Neural progenitor cell (in vitro differentiated cells): ENCODE results near the gene SPSB2. TPM values are rescaled to one million over a fixed set of nuclear protein-coding genes. Genes with fewer than 3 reads are reported as not detected.

Experiments
- DNase-seq: peaks from one replicate; pipeline ENCODE4 v3.0.0-alpha.2; 2016; ENCODE audit warnings: low spot score
- H2AFZ ChIP-seq: fragments of 200-600 bp; sonication (generic); replicated peaks from 2 replicates; pipeline ENCODE4 v1.6.1; 2016; ENCODE audit warnings: antibody characterized with exemption
- H3F3A ChIP-seq: fragments of 200-600 bp; sonication (generic); 2 replicates; pipeline ENCODE4 v1.6.1; 2016; ENCODE audit warnings: antibody characterized with exemption, low read depth
- H3K27ac ChIP-seq: fragments of 200-600 bp; sonication (generic); 2 replicates; pipeline ENCODE4 v1.5.1; 2016; ENCODE audit warnings: mild to moderate bottlenecking
- H3K27me3 ChIP-seq: fragments of 200-600 bp; sonication (generic); 2 replicates; pipeline ENCODE4 v1.6.1; 2016; ENCODE audit warnings: mild to moderate bottlenecking, moderate library complexity
- H3K36me3 ChIP-seq: fragments of 200-600 bp; sonication (generic); 2 replicates; pipeline ENCODE4 v1.5.1; 2016
- H3K4me1 ChIP-seq: fragments of 200-600 bp; sonication (generic); 2 replicates; pipeline ENCODE4 v1.6.1; 2016; ENCODE audit warnings: mixed run types
- H3K4me2 ChIP-seq: fragments of 200-600 bp; sonication (generic); 2 replicates; pipeline ENCODE4 v1.6.1; 2016
- H3K4me3 ChIP-seq: fragments of 200-600 bp; sonication (generic); 2 replicates; pipeline ENCODE4 v1.5.1; 2016
- H3K79me2 ChIP-seq: fragments of 200-600 bp; sonication (generic); 2 replicates; pipeline ENCODE4 v1.6.1; 2016; ENCODE audit warnings: low read depth
- H3K9ac ChIP-seq: fragments of 200-600 bp; sonication (generic); 2 replicates; pipeline ENCODE4 v1.6.1; 2016
- H3K9me3 ChIP-seq: fragments of 200-600 bp; sonication (generic); 2 replicates; pipeline ENCODE4 v1.5.1; 2016; ENCODE audit warnings: low read depth
- H4K20me1 ChIP-seq: fragments of 200-600 bp; sonication (generic); 2 replicates; pipeline ENCODE4 v1.6.1; 2016; ENCODE audit warnings: low read depth
- H3K27ac Mint-ChIP-seq: 3 replicates; pipeline ENCODE4 v1.8.0; 2021; ENCODE audit warnings: mixed read lengths
- H3K27me3 Mint-ChIP-seq: 2 replicates; pipeline ENCODE4 v1.8.0; 2022; ENCODE audit warnings: low read depth, mild to moderate bottlenecking, inconsistent platforms, moderate library complexity, mixed read lengths; ENCODE audit not compliant: insufficient read depth
- H3K36me3 Mint-ChIP-seq: 3 replicates; pipeline ENCODE4 v1.8.0; 2021; ENCODE audit warnings: mixed read lengths
- H3K4me1 Mint-ChIP-seq: 3 replicates; pipeline ENCODE4 v1.8.0; 2021; ENCODE audit warnings: mixed read lengths
- H3K4me3 Mint-ChIP-seq: 3 replicates; pipeline ENCODE4 v1.8.0; 2021; ENCODE audit warnings: mild to moderate bottlenecking, moderate library complexity, mixed read lengths
- H3K9me3 Mint-ChIP-seq: 3 replicates; pipeline ENCODE4 v1.8.0; 2020; ENCODE audit warnings: mixed read lengths
- EZH2 ChIP-seq: fragments of 200-600 bp; sonication (generic); IDR thresholded peaks from 2 replicates; pipeline ENCODE4 v1.6.1; 2017; ENCODE audit warnings: antibody characterized with exemption, mild to moderate bottlenecking, moderate library complexity
- EZH2phosphoT487 ChIP-seq: fragments of 200-600 bp; sonication (generic); IDR thresholded peaks from 2 replicates; pipeline ENCODE4 v1.6.1; 2017; ENCODE audit warnings: antibody characterized with exemption
- total RNA-seq: library from RNA; depleted of rRNA; stranded (reverse); fragments of >200 nt; gene quantifications from 2 replicates; pipeline ENCODE4 v1.2.3, GENCODE V29; 2015; ENCODE audit warnings: low replicate concordance
- TF ChIP-seq, protein P1 (sequence below): fragments of 200-600 bp; sonication (generic); IDR thresholded peaks from 2 replicates; pipeline ENCODE4 v1.5.1; 2017; ENCODE audit warnings: antibody characterized with exemption, mild to moderate bottlenecking

Gene SPSB2
- total RNA-seq, 1 donor from 2014 or later, result 0.65 TPM

DNA sequence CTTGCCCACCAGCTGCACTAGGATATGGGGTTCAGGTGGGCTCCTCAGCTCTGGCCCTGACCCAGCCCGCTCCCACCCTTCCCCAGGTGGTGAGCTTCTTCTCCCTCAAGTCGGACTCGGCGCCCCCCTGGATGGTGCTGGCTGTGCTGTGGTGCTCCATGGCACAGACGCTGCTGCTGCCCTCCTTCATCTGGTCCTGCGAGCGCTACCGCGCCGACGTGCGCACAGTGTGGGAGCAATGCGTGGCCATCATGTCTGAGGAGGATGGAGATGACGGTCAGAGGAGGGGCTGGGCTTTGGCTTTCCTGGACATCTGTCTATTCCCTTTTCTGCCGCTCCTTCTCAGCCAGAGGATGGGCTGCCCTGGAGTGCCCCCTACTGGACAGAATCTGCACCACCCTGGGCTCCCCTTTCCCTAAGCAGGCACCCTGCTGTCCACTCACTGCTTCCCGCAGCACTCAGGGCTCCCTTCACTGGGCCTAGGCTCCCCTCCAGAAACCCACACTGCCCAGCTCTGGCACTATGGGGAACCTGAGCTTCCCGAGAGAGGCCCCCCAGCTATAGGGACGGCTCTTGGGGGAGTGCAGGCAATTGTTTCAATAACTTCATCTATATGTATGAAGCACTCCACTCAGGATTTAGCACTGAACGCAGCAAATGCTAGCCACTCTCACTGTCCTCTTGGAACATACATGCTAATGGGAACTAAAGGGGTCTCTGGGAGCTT lies 47.5 kb downstream of the SPSB2 start:
- Histone ChIP-seq H3K79me2 (peaks cover 27% of the 10 kb centered on the region), H3K9ac (no peak overlapping the region), H4K20me1 (peaks cover 12% of the 10 kb centered on the region), H3K4me3 (no peak overlapping the region), H3K27me3 (no peaks in the 10 kb centered on the region), H3K36me3 (no peaks in the 10 kb centered on the region), H2AFZ (no peak overlapping the region), H3F3A (peaks cover 49% of the 10 kb centered on the region), H3K27ac (no peak overlapping the region), H3K4me1 (peaks cover 40% of the 10 kb centered on the region), H3K9me3 (no peaks in the 10 kb centered on the region), H3K4me2 (peak overlapping the region; percentile 59)
- peaks cover 13% of the 10 kb centered on the region for H3K36me3 Mint-ChIP-seq
- peaks cover 12% of the 10 kb centered on the region for H3K27me3 Mint-ChIP-seq
- peak; percentile 91 for DNase-seq
- H3K4me3 Mint-ChIP-seq, result peak overlapping the region; percentile 73
- peaks cover 64% of the 10 kb centered on the region for H3K4me1 Mint-ChIP-seq
- no peaks in the 10 kb centered on the region for H3K9me3 Mint-ChIP-seq
- TF ChIP-seq, protein P1, sequence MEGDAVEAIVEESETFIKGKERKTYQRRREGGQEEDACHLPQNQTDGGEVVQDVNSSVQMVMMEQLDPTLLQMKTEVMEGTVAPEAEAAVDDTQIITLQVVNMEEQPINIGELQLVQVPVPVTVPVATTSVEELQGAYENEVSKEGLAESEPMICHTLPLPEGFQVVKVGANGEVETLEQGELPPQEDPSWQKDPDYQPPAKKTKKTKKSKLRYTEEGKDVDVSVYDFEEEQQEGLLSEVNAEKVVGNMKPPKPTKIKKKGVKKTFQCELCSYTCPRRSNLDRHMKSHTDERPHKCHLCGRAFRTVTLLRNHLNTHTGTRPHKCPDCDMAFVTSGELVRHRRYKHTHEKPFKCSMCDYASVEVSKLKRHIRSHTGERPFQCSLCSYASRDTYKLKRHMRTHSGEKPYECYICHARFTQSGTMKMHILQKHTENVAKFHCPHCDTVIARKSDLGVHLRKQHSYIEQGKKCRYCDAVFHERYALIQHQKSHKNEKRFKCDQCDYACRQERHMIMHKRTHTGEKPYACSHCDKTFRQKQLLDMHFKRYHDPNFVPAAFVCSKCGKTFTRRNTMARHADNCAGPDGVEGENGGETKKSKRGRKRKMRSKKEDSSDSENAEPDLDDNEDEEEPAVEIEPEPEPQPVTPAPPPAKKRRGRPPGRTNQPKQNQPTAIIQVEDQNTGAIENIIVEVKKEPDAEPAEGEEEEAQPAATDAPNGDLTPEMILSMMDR, result peak; percentile 88
- no peak for TF ChIP-seq EZH2phosphoT487
- TF ChIP-seq EZH2, result no peak
- H3K27ac Mint-ChIP-seq, result peak overlapping the region; percentile 10

DNA sequence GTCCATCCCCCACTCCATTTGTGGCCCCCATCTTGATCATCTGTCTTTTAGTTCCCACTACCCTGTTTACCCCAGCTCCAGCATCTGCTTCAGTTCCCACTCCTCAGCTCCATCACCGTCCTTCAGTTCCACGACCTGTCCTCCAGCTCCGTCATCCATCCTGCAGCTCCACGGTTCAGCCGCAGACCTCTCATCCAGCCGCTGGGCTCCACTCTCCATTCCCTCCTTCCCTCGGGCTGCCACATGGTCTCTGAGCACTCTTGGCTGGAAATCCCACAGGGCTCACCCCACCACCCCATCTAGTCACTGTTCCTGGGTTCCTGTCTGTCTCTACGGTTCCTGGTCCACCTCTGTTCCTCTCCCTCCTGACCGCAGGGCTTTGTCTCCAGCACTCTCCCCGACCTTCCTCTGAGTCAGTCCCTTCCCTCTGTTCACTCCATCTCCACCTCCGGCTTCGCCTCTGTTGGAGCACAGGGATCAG lies 48.2 kb downstream of the SPSB2 start:
- TF ChIP-seq EZH2 (no peak), EZH2phosphoT487 (no peak)
- TF ChIP-seq, protein P1, result no peak
- Histone ChIP-seq H3F3A (peaks cover 55% of the 10 kb centered on the region), H3K27me3 (no peaks in the 10 kb centered on the region), H3K9me3 (no peaks in the 10 kb centered on the region), H3K27ac (no peak overlapping the region), H3K79me2 (peaks cover 21% of the 10 kb centered on the region), H2AFZ (no peak overlapping the region), H4K20me1 (peaks cover 6% of the 10 kb centered on the region), H3K36me3 (no peaks in the 10 kb centered on the region), H3K4me3 (no peak overlapping the region), H3K4me2 (peak overlapping the region; percentile 59), H3K4me1 (peaks cover 46% of the 10 kb centered on the region), H3K9ac (no peak overlapping the region)
- peak overlapping the region; percentile 10 for H3K27ac Mint-ChIP-seq
- peak overlapping the region; percentile 13 for H3K4me3 Mint-ChIP-seq
- peaks cover 12% of the 10 kb centered on the region for H3K27me3 Mint-ChIP-seq
- no peak for DNase-seq
- peaks cover 67% of the 10 kb centered on the region for H3K4me1 Mint-ChIP-seq
- peaks cover 13% of the 10 kb centered on the region for H3K36me3 Mint-ChIP-seq
- no peaks in the 10 kb centered on the region for H3K9me3 Mint-ChIP-seq

DNA sequence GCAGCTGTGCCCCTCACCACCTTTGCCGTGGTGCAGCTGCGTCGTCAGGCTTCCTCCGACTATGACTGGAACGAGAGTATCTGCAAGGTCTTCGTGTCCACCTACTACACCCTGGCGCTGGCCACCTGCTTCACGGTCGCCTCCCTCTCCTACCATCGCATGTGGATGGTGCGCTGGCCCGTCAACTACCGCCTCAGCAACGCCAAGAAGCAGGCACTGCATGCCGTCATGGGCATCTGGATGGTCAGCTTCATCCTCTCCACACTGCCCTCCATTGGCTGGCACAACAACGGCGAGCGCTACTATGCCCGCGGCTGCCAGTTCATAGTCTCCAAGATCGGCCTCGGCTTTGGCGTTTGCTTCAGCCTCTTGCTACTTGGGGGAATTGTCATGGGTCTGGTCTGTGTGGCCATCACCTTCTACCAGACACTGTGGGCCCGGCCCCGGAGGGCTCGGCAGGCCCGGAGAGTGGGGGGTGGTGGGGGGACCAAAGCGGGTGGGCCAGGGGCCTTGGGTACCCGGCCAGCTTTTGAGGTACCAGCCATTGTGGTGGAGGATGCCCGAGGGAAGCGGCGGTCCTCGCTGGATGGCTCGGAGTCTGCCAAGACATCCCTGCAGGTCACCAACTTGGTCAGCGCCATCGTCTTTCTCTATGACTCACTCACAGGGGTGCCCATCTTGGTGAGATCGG lies 48.9 kb downstream of the SPSB2 start:
- Mint-ChIP-seq H3K27me3 (peaks cover 13% of the 10 kb centered on the region), H3K9me3 (no peaks in the 10 kb centered on the region), H3K36me3 (peaks cover 12% of the 10 kb centered on the region), H3K27ac (peak overlapping the region; percentile 33), H3K4me3 (peak overlapping the region; percentile 73), H3K4me1 (peaks cover 73% of the 10 kb centered on the region)
- Histone ChIP-seq H3K9me3 (no peaks in the 10 kb centered on the region), H3F3A (peaks cover 62% of the 10 kb centered on the region), H4K20me1 (no peaks in the 10 kb centered on the region), H3K36me3 (no peaks in the 10 kb centered on the region), H3K79me2 (peaks cover 14% of the 10 kb centered on the region), H3K4me3 (no peak overlapping the region), H3K4me2 (no peak overlapping the region), H3K4me1 (peaks cover 50% of the 10 kb centered on the region), H3K27ac (no peak overlapping the region), H3K9ac (no peak overlapping the region), H2AFZ (no peak overlapping the region), H3K27me3 (no peaks in the 10 kb centered on the region)
- no peak for TF ChIP-seq EZH2
- TF ChIP-seq EZH2phosphoT487, result no peak
- TF ChIP-seq, protein P1, result no peak
- no peak for DNase-seq
